ENCODE data around the gene GAD1.
A peak's percentile ranks its signal among the peaks of the same experiment; 100 is the strongest.

Gene GAD1

DNA sequence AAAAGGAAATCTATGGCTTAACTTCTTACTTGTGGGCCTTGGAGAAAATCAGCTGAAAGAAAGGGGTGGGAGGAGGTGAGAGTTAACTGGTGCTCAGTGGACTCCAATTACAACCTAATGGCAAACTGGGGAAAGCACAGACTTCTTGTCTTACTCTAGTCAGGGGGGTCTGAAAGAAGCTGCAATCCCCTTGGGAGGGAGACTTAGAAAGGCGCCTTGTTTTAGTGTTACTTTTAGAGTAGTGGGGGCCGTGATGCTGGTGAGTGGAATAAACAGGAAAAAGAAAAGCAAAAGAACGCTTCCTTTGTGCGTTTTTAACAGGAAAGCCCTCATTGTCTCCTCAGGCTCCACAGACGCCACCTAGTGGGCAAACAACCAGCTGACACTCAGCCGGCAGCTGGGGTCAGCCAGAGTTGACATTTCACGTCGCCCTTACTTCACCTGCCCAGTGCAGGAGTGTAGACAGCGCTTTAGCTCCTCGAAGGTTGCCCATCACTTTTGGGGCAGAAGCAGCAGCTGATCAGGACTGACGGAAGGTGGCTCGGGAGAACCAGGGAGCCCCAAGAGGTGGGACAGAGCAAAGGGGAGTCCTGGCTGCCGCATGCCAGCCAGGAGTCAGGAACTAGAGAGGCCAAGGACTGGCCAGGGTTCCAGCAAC lies 56.5 kb downstream of the GAD1 start:
- Histone ChIP-seq H3K36me3 (no peaks in the 10 kb centered on the region), H3K4me3 (ENCODE audit: low read depth, low read length) (peak overlapping the region; percentile 27), H3K27ac (peak overlapping the region; percentile 72), H3K9me3 (ENCODE audit: severe bottlenecking) (no peaks in the 10 kb centered on the region), H3K27me3 (ENCODE audit: insufficient read depth, low read depth, severe bottlenecking) (no peaks in the 10 kb centered on the region)
- DNase-seq: peak; percentile 81
- TF ChIP-seq, protein P1, sequence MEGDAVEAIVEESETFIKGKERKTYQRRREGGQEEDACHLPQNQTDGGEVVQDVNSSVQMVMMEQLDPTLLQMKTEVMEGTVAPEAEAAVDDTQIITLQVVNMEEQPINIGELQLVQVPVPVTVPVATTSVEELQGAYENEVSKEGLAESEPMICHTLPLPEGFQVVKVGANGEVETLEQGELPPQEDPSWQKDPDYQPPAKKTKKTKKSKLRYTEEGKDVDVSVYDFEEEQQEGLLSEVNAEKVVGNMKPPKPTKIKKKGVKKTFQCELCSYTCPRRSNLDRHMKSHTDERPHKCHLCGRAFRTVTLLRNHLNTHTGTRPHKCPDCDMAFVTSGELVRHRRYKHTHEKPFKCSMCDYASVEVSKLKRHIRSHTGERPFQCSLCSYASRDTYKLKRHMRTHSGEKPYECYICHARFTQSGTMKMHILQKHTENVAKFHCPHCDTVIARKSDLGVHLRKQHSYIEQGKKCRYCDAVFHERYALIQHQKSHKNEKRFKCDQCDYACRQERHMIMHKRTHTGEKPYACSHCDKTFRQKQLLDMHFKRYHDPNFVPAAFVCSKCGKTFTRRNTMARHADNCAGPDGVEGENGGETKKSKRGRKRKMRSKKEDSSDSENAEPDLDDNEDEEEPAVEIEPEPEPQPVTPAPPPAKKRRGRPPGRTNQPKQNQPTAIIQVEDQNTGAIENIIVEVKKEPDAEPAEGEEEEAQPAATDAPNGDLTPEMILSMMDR (IDR thresholded peaks at IDR 0.05; ENCODE audit: low read depth, low read length): peak; percentile 96

DNA sequence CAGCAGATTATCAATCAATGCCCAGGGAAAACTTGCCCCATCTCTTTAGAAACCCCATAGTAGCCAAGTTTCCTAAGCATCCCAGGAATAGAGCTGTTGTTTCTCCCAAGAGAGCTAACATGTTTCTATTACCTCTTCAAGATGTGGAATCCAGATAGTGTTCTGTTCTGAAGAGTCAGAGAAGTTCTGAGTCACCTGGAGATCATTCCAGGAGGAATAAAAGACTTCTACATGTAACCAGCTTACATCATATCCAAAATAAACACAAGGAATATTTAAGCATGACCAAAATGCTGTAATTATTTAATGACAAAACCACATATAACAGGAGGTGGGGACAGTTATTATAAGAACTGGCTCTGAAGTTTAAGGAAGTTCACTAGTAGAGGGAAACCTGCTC lies 61.4 kb downstream of the GAD1 start:
- Histone ChIP-seq H3K27me3 (ENCODE audit: insufficient read depth, low read depth, severe bottlenecking) (no peaks in the 10 kb centered on the region), H3K9me3 (ENCODE audit: severe bottlenecking) (no peaks in the 10 kb centered on the region), H3K27ac (no peak overlapping the region), H3K4me3 (ENCODE audit: low read depth, low read length) (no peak overlapping the region), H3K36me3 (no peaks in the 10 kb centered on the region)
- DNase-seq: no peak
- TF ChIP-seq, protein P1 (IDR thresholded peaks at IDR 0.05; ENCODE audit: low read depth, low read length): no peak

DNA sequence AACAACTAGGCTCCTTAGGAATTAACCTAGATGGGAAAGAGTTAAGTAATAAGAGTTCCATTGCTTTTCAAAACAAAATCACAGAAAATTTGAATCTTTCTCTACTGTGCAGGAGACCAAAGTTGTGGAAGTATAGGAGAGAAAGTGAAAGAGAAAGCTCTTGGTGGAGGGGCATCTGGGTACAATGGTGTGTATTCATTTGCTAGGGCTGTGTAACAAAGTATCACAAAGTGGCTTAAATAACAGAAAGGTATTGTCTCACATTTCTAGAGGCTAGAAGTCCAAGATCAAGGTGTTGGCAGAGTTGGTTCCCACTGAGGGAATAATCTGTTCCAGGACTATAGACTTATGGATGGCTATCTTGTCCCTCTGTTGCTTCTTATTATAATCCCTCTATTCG lies 61.8 kb downstream of the GAD1 start:
- no peak for DNase-seq
- no peaks in the 10 kb centered on the region for H3K27me3 ChIP-seq (ENCODE audit: insufficient read depth, low read depth, severe bottlenecking)
- TF ChIP-seq, protein P1 (IDR thresholded peaks at IDR 0.05; ENCODE audit: low read depth, low read length): no peak
- H3K36me3 ChIP-seq: no peaks in the 10 kb centered on the region
- H3K27ac ChIP-seq: no peak overlapping the region
- no peak overlapping the region for H3K4me3 ChIP-seq (ENCODE audit: low read depth, low read length)
- no peaks in the 10 kb centered on the region for H3K9me3 ChIP-seq (ENCODE audit: severe bottlenecking)

DNA sequence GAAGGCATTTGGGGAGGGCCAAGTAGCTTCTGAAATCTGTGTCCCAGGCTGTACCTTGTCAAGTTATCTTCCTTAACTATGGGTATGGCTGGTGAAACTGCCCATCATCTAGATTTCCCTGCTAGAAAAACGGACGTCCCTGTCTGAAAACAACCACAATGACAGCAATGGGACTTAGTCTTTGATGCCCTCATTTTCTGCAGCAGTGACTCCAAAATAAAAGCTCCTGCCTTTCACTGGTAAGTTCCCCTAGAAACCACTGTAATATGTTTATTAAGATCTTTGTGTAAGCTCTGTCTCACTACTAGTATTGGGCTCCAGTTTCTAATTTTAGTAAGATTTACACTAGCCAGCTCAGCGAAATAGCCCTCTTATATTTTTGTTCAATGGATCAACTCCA lies 65.2 kb downstream of the GAD1 start:
- Histone ChIP-seq H3K36me3 (no peaks in the 10 kb centered on the region), H3K4me3 (ENCODE audit: low read depth, low read length) (no peak overlapping the region), H3K27me3 (ENCODE audit: insufficient read depth, low read depth, severe bottlenecking) (no peaks in the 10 kb centered on the region), H3K9me3 (ENCODE audit: severe bottlenecking) (no peaks in the 10 kb centered on the region), H3K27ac (no peak overlapping the region)
- TF ChIP-seq, protein P1 (IDR thresholded peaks at IDR 0.05; ENCODE audit: low read depth, low read length): no peak
- no peak for DNase-seq

DNA sequence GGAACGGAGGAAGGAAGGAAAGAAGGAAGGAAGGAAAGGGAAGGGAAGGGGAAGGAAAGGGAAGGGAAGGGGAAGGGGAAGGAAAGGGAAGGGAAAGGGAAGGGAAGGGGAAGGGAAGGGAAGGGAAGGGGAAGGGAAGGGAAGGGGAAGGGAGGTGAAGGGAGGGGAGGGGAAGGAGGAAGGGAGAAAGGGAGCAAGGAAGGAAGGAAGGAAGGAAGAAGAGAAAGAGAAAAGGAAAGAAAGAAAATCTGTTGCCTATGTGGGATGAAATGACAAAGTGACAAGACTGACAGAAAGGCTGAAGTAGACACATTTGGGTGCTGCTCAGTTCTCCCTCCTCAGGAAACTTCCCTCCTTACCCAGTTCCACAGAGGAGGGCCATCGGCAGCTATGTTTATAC lies 66.1 kb downstream of the GAD1 start:
- no peak overlapping the region for H3K27ac ChIP-seq
- no peak for DNase-seq
- no peaks in the 10 kb centered on the region for H3K36me3 ChIP-seq
- TF ChIP-seq, protein P1 (IDR thresholded peaks at IDR 0.05; ENCODE audit: low read depth, low read length): no peak
- H3K27me3 ChIP-seq (ENCODE audit: insufficient read depth, low read depth, severe bottlenecking): no peaks in the 10 kb centered on the region
- no peak overlapping the region for H3K4me3 ChIP-seq (ENCODE audit: low read depth, low read length)
- no peaks in the 10 kb centered on the region for H3K9me3 ChIP-seq (ENCODE audit: severe bottlenecking)

DNA sequence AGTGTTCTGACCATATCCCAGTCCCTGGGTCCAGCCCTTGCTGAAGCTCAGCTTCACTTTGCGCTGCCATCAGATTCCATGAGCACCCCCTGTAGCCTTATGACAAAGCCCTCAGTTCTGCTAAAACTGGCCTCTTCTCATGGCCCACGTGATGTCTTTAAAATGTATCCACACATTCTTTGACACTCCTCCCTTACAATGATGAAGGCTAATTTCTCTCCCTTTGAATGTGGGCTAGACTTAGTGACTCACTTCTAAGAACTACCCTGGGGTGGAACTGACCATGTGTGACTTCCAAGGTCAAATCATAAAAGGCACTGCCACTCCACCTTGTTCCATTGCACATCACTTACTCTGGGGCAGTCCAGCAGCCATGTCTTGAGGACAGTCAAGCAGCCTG lies 67.0 kb downstream of the GAD1 start:
- Histone ChIP-seq H3K27me3 (ENCODE audit: insufficient read depth, low read depth, severe bottlenecking) (no peaks in the 10 kb centered on the region), H3K9me3 (ENCODE audit: severe bottlenecking) (no peaks in the 10 kb centered on the region), H3K36me3 (no peaks in the 10 kb centered on the region), H3K27ac (no peak overlapping the region), H3K4me3 (ENCODE audit: low read depth, low read length) (no peak overlapping the region)
- no peak for DNase-seq
- TF ChIP-seq, protein P1 (IDR thresholded peaks at IDR 0.05; ENCODE audit: low read depth, low read length): no peak

Data from WERI-Rb-1 (cell line).